ENCODE data around the gene FAM98A. TPM values are rescaled to one million over a fixed set of nuclear protein-coding genes. Genes with fewer than 3 reads are reported as not detected.
A peak's percentile ranks its signal among the peaks of the same experiment; 100 is the strongest.

FAM98A gene
- total and polyA plus RNA-seq, 9 of the 15 experiments (the other 6 are each of a cell fraction or from before 2014, with no cell fraction given): 16.5 to 238 (median 44.6) TPM

GRCh38 chr2:33599175-33599942 lies at the start of gene FAM98A (continued):
- TF ChIP-seq SFPQ (IDR thresholded peaks at IDR 0.05; ENCODE audit: low read depth, low read length) (no peak), ETV5 (CRISPR knock-in tag; IDR thresholded peaks at IDR 0.05; ENCODE audit: low read depth) (no peak; the same call in 1 of the 2 replicates), RCOR1 (IDR thresholded peaks at IDR 0.05; ENCODE audit: borderline replicate concordance in 1 of 2, low read depth in 2 of 2, low read length in 2 of 2) (no peak), DEAF1 (CRISPR knock-in tag; IDR thresholded peaks at IDR 0.05) (no peak), PHF8 (IDR thresholded peaks at IDR 0.05; ENCODE audit: borderline replicate concordance, low read length) (peak; percentile 63; the same call in 1 of the 2 replicates), TARDBP (IDR thresholded peaks at IDR 0.05) (peak; percentile 95), CBX2 (IDR thresholded peaks at IDR 0.05; ENCODE audit: insufficient read depth, low read length, poor library complexity, severe bottlenecking) (no peak), FOXM1 (IDR thresholded peaks at IDR 0.05; ENCODE audit: low read depth) (no peak), FOXM1 (CRISPR knock-in tag; IDR thresholded peaks at IDR 0.05; ENCODE audit: low read depth) (0 out of 2 replicates have a peak, but pooled peaks have one; percentile 25), USF1 (CRISPR knock-in tag; IDR thresholded peaks at IDR 0.05) (peak; percentile 53; the same call in 1 of the 2 replicates), PRPF4 (IDR thresholded peaks at IDR 0.05; ENCODE audit: insufficient read depth, low read depth, low read length, poor library complexity, severe bottlenecking) (no peak), OTX1 (CRISPR knock-in tag; IDR thresholded peaks at IDR 0.05) (no peak), FOXP4 (CRISPR knock-in tag; IDR thresholded peaks at IDR 0.05; ENCODE audit: borderline replicate concordance) (no peak; the same call in 1 of the 2 replicates), CBFB (CRISPR knock-in tag; IDR thresholded peaks at IDR 0.05) (peak; percentile 10; the same call in 1 of the 2 replicates)
- TF ChIP-seq, protein P1, sequence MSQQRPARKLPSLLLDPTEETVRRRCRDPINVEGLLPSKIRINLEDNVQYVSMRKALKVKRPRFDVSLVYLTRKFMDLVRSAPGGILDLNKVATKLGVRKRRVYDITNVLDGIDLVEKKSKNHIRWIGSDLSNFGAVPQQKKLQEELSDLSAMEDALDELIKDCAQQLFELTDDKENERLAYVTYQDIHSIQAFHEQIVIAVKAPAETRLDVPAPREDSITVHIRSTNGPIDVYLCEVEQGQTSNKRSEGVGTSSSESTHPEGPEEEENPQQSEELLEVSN (IDR thresholded peaks at IDR 0.05; ENCODE audit: borderline replicate concordance in 1 of 2, extremely low read depth in 1 of 2, insufficient read depth in 1 of 2, insufficient read length in 1 of 2, low read depth in 1 of 2, low read length in 1 of 2, poor library complexity in 1 of 2, severe bottlenecking in 1 of 2): peak; percentile 78 to 86
